ENCODE data around the gene ARRB1.
"Not testable (repeated sequence)": the region's sequence is repeated elsewhere in the genome, so short reads cannot be mapped to it uniquely, and the experiment has no call there.

ARRB1 gene

GRCh38 chr11:75351541-75351790 lies at the start of gene ARRB1:
TSS of gene ARRB1 (minus strand) at chr11:75351661. CDS start at chr11:75351607, 54 bp downstream.
- no peak for DNase-seq

GRCh38 chr11:75400146-75400865 lies 48.8 kb upstream of the ARRB1 start:
- DNase-seq = no peak

- DNase-seq = peak; percentile 70
Observed at GRCh38 chr11:75399344-75400145, 48.1 kb upstream of the ARRB1 start, which contains the start of gene RPS3. TSS of gene RPS3 (plus strand) at chr11:75399518. CDS start at chr11:75399548, 30 bp downstream.

- no peak for DNase-seq
Observed at GRCh38 chr11:75398906-75399305, 47.4 kb upstream of the ARRB1 start.

GRCh38 chr11:75394085-75394840 lies 42.8 kb upstream of the ARRB1 start:
- no peak for DNase-seq

- DNase-seq = no peak
Observed at GRCh38 chr11:75389925-75390324, 38.5 kb upstream of the ARRB1 start.

GRCh38 chr11:75389276-75389605 lies 37.8 kb upstream of the ARRB1 start:
- DNase-seq = no peak

GRCh38 chr11:75388386-75389275 lies 37.2 kb upstream of the ARRB1 start:
- DNase-seq = peak; percentile 45

GRCh38 chr11:75387736-75388294 lies 36.4 kb upstream of the ARRB1 start:
- DNase-seq = no peak

- DNase-seq = no peak
Observed at GRCh38 chr11:75386942-75387630, 35.6 kb upstream of the ARRB1 start.

- no peak for DNase-seq
Observed at GRCh38 chr11:75384438-75385080, 33.1 kb upstream of the ARRB1 start.

GRCh38 chr11:75383246-75383645 lies 31.8 kb upstream of the ARRB1 start:
- DNase-seq = no peak

GRCh38 chr11:75380716-75381420 lies 29.4 kb upstream of the ARRB1 start:
- DNase-seq = no peak

- no peak for DNase-seq
Observed at GRCh38 chr11:75380245-75380644, 28.8 kb upstream of the ARRB1 start.

- not testable (repeated sequence) for DNase-seq
Observed at GRCh38 chr11:75378776-75379175, 27.3 kb upstream of the ARRB1 start.

- no peak for DNase-seq
Observed at GRCh38 chr11:75376175-75376574, 24.7 kb upstream of the ARRB1 start.

- no peak for DNase-seq
Observed at GRCh38 chr11:75375626-75376025, 24.2 kb upstream of the ARRB1 start.

- DNase-seq = no peak
Observed at GRCh38 chr11:75374646-75375045, 23.2 kb upstream of the ARRB1 start.

- no peak for DNase-seq
Observed at GRCh38 chr11:75373201-75373600, 21.7 kb upstream of the ARRB1 start.

All from DMS 273 treated with DMSO at 0.1 percent for 48 hours (cell line).